Measurements from ENCODE around the gene ZNF500. TPM values are rescaled to one million over a fixed set of nuclear protein-coding genes. Genes with fewer than 3 reads are reported as not detected.

ZNF500 gene
- total and polyA plus RNA-seq, 2 experiments from 2014 or later: 5.8 to 15.3 TPM

Small RNAs within 50 kb of the gene (small RNA-seq; reads per million reads assigned to genes)
- not detected for gene RF00017 (ENCODE audit: low replicate concordance)

Other genes with a start within 250 kb of the ZNF500 start
- gene CDIP1, start 228.4 kb downstream of the ZNF500 start, total RNA-seq (2014; rRNA removed; shearing (Covaris generic)): 56.3 and 57.6 TPM in 2 replicates
- 38.2 and 39.2 TPM in 2 replicates for gene CDIP1, start 228.4 kb downstream of the ZNF500 start, polyA plus RNA-seq (2016; fragmentation: Nextera tagmentation; extraction: Ambion mirVana)
- gene C16orf96, start 210.8 kb downstream of the ZNF500 start, total RNA-seq (2014; rRNA removed; shearing (Covaris generic)): 1.2 and 2.2 TPM in 2 replicates
- gene C16orf96, start 210.8 kb downstream of the ZNF500 start, polyA plus RNA-seq (2016; fragmentation: Nextera tagmentation; extraction: Ambion mirVana): 0.09 and 0.37 TPM in 2 replicates
- gene UBALD1, start 152.3 kb downstream of the ZNF500 start, total RNA-seq (2014; rRNA removed; shearing (Covaris generic)): 32.2 and 32.8 TPM in 2 replicates
- gene UBALD1, start 152.3 kb downstream of the ZNF500 start, polyA plus RNA-seq (2016; fragmentation: Nextera tagmentation; extraction: Ambion mirVana): 20.7 and 23.9 TPM in 2 replicates
- 54.6 and 71.8 TPM in 2 replicates for gene MGRN1, start 142.3 kb downstream of the ZNF500 start, total RNA-seq (2014; rRNA removed; shearing (Covaris generic))
- gene MGRN1, start 142.3 kb downstream of the ZNF500 start, polyA plus RNA-seq (2016; fragmentation: Nextera tagmentation; extraction: Ambion mirVana): 10.5 and 13.1 TPM in 2 replicates
- 65.1 and 80.4 TPM in 2 replicates for gene NUDT16L1, start 73.6 kb downstream of the ZNF500 start, total RNA-seq (2014; rRNA removed; shearing (Covaris generic))
- gene NUDT16L1, start 73.6 kb downstream of the ZNF500 start, polyA plus RNA-seq (2016; fragmentation: Nextera tagmentation; extraction: Ambion mirVana): 37.1 and 39.0 TPM in 2 replicates
- gene ANKS3, start 32.9 kb downstream of the ZNF500 start, total RNA-seq (2014; rRNA removed; shearing (Covaris generic)): 19.1 and 24.9 TPM in 2 replicates
- gene ANKS3, start 32.9 kb downstream of the ZNF500 start, polyA plus RNA-seq (2016; fragmentation: Nextera tagmentation; extraction: Ambion mirVana): 17.9 and 22.5 TPM in 2 replicates
- gene DNAAF8, start 32.6 kb downstream of the ZNF500 start, total RNA-seq (2014; rRNA removed; shearing (Covaris generic)): 1.3 TPM in 1 of 2 replicates, not detected in the other
- gene DNAAF8, start 32.6 kb downstream of the ZNF500 start, polyA plus RNA-seq (2016; fragmentation: Nextera tagmentation; extraction: Ambion mirVana): 0.34 TPM in 1 of 2 replicates, not detected in the other
- gene SEPTIN12, start 21.2 kb upstream of the ZNF500 start, total RNA-seq (2014; rRNA removed; shearing (Covaris generic)): not detected in 2 replicates
- not detected in 2 replicates for gene SEPTIN12, start 21.2 kb upstream of the ZNF500 start, polyA plus RNA-seq (2016; fragmentation: Nextera tagmentation; extraction: Ambion mirVana)
- not detected in 2 replicates for gene SMIM22, start 28.2 kb upstream of the ZNF500 start, total RNA-seq (2014; rRNA removed; shearing (Covaris generic))
- 1.3 and 1.4 TPM in 2 replicates for gene SMIM22, start 28.2 kb upstream of the ZNF500 start, polyA plus RNA-seq (2016; fragmentation: Nextera tagmentation; extraction: Ambion mirVana)
- gene ROGDI, start 35.5 kb upstream of the ZNF500 start, total RNA-seq (2014; rRNA removed; shearing (Covaris generic)): 23.3 and 38.8 TPM in 2 replicates
- gene ROGDI, start 35.5 kb upstream of the ZNF500 start, polyA plus RNA-seq (2016; fragmentation: Nextera tagmentation; extraction: Ambion mirVana): 30.3 and 31.9 TPM in 2 replicates
- gene GLYR1, start 80.1 kb upstream of the ZNF500 start, total RNA-seq (2014; rRNA removed; shearing (Covaris generic)): 90.5 and 105 TPM in 2 replicates
- gene GLYR1, start 80.1 kb upstream of the ZNF500 start, polyA plus RNA-seq (2016; fragmentation: Nextera tagmentation; extraction: Ambion mirVana): 55.1 and 59.9 TPM in 2 replicates
- gene UBN1, start 80.3 kb upstream of the ZNF500 start, total RNA-seq (2014; rRNA removed; shearing (Covaris generic)): 39.9 and 46.8 TPM in 2 replicates
- 18.3 and 18.7 TPM in 2 replicates for gene UBN1, start 80.3 kb upstream of the ZNF500 start, polyA plus RNA-seq (2016; fragmentation: Nextera tagmentation; extraction: Ambion mirVana)
- gene PPL, start 170.0 kb upstream of the ZNF500 start, total RNA-seq (2014; rRNA removed; shearing (Covaris generic)): 26.1 and 31.7 TPM in 2 replicates
- 9.4 and 10.6 TPM in 2 replicates for gene PPL, start 170.0 kb upstream of the ZNF500 start, polyA plus RNA-seq (2016; fragmentation: Nextera tagmentation; extraction: Ambion mirVana)
- 5.5 and 5.9 TPM in 2 replicates for gene SEC14L5, start 191.2 kb upstream of the ZNF500 start, total RNA-seq (2014; rRNA removed; shearing (Covaris generic))
- gene SEC14L5, start 191.2 kb upstream of the ZNF500 start, polyA plus RNA-seq (2016; fragmentation: Nextera tagmentation; extraction: Ambion mirVana): 1.7 and 2.6 TPM in 2 replicates

Measured in GM23338 (cell line).